ENCODE results near the gene MAP4K4. TPM values are rescaled to one million over a fixed set of nuclear protein-coding genes. Genes with fewer than 3 reads are reported as not detected.

The MAP4K4 gene
- total RNA-seq, 4 donors from 2014 or later = 29.6 to 56.6 (median 38.2) TPM

- no peak overlapping the region for H3K4me3 ChIP-seq
- H3K4me1 ChIP-seq = no peaks in the 10 kb centered on the region
- H3K27ac ChIP-seq = no peak overlapping the region
- 94% methylated on average over 2 of the region's 2 CpGs for WGBS
- no peak for DNase-seq (ENCODE audit: low spot score in 2 of 2)
- H3K27me3 ChIP-seq = no peaks in the 10 kb centered on the region
- H3K36me3 ChIP-seq = no peaks in the 10 kb centered on the region
- H3K9me3 ChIP-seq = no peaks in the 10 kb centered on the region
- no peak for TF ChIP-seq CTCF (IDR thresholded peaks at IDR 0.05)
- no peak for TF ChIP-seq EP300 (IDR thresholded peaks at IDR 0.05)
- TF ChIP-seq POLR2AphosphoS5 (IDR thresholded peaks at IDR 0.05) = no peak
- TF ChIP-seq POLR2A (IDR thresholded peaks at IDR 0.05) = no peak
These were observed 20.8 kb upstream of the MAP4K4 start for GRCh38 chr2:101676674-101677073.

GRCh38 chr2:101677658-101678057 lies 19.8 kb upstream of the MAP4K4 start:
- no peak overlapping the region for H3K27ac ChIP-seq
- no peak overlapping the region for H3K4me3 ChIP-seq
- no peaks in the 10 kb centered on the region for H3K36me3 ChIP-seq
- no peaks in the 10 kb centered on the region for H3K27me3 ChIP-seq
- TF ChIP-seq EP300 (IDR thresholded peaks at IDR 0.05) = no peak
- TF ChIP-seq CTCF (IDR thresholded peaks at IDR 0.05) = no peak
- TF ChIP-seq POLR2AphosphoS5 (IDR thresholded peaks at IDR 0.05) = no peak
- TF ChIP-seq POLR2A (IDR thresholded peaks at IDR 0.05) = no peak
- no peaks in the 10 kb centered on the region for H3K4me1 ChIP-seq
- no peaks in the 10 kb centered on the region for H3K9me3 ChIP-seq
- 32% methylated on average over 1 of the region's 1 CpG for WGBS
- no peak for DNase-seq (ENCODE audit: low spot score in 2 of 2)

DNA sequence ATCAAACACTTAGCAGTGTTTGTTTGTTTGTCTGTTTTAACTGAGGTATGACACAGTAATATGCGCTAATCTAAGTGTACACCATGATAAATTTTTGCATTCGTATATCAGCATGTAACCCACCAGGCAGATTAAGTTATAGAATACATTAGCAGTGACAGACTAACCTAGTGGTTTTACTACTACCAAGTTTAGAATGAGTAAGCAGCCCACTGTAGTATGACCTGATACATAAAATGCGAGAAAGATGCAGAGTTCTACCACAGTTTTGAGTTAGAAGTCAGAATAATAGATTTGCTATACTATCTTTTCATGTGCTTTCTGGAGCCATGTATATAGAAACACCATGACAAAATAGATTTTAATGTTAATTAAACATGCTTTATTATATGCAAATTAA lies 19.1 kb upstream of the MAP4K4 start:
- no peaks in the 10 kb centered on the region for H3K36me3 ChIP-seq
- WGBS = 95% methylated on average over 3 of the region's 3 CpGs
- H3K4me1 ChIP-seq = no peaks in the 10 kb centered on the region
- H3K4me3 ChIP-seq = no peak overlapping the region
- no peak for TF ChIP-seq POLR2AphosphoS5 (IDR thresholded peaks at IDR 0.05)
- no peak for TF ChIP-seq CTCF (IDR thresholded peaks at IDR 0.05)
- no peak for TF ChIP-seq POLR2A (IDR thresholded peaks at IDR 0.05)
- TF ChIP-seq EP300 (IDR thresholded peaks at IDR 0.05) = no peak
- no peak for DNase-seq (ENCODE audit: low spot score in 2 of 2)
- H3K27me3 ChIP-seq = no peaks in the 10 kb centered on the region
- no peak overlapping the region for H3K27ac ChIP-seq
- no peaks in the 10 kb centered on the region for H3K9me3 ChIP-seq

DNA sequence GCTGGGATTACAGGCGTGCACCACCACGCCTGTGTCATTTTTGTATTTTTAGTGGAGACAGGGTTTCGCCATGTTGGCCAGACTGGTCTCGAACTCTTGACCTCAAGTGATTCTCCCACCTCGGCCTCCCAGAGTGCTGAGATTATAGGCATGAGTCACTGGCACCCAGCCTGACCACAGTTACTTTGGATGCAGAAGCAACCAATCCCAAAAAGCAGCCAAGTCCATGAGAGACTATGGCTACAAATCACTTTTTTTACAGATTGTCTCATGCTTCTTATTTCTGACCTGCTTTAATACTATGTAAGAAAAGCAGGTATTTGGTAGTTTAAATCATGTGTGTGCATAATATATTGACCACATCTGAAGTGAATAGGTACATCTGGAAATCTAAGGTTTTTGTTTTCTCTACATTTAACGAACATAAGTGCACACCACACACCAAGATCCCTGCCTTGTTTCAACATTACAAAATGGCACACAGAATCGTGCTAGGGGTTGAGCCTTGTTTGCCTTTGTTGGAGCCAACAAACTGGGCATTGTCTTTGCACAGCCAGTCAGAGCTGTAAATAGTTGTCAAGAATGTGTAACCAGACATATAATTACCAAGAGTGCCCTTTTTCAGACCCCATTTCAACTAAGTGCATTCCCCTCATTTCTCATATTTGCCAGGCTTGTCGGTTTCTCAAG lies 18.3 kb upstream of the MAP4K4 start:
- TF ChIP-seq EP300 (IDR thresholded peaks at IDR 0.05) (no peak), POLR2AphosphoS5 (IDR thresholded peaks at IDR 0.05) (no peak), CTCF (IDR thresholded peaks at IDR 0.05) (no peak), POLR2A (IDR thresholded peaks at IDR 0.05) (no peak)
- no peak overlapping the region for H3K27ac ChIP-seq
- H3K4me1 ChIP-seq = no peaks in the 10 kb centered on the region
- DNase-seq (ENCODE audit: low spot score in 2 of 2) = no peak
- no peaks in the 10 kb centered on the region for H3K9me3 ChIP-seq
- no peak overlapping the region for H3K4me3 ChIP-seq
- no peaks in the 10 kb centered on the region for H3K36me3 ChIP-seq
- no peaks in the 10 kb centered on the region for H3K27me3 ChIP-seq
- WGBS = 83% methylated on average over 8 of the region's 8 CpGs

- 90% methylated on average over 5 of the region's 5 CpGs for WGBS
- no peaks in the 10 kb centered on the region for H3K4me1 ChIP-seq
- H3K27ac ChIP-seq = no peak overlapping the region
- TF ChIP-seq CTCF (IDR thresholded peaks at IDR 0.05) (no peak), POLR2A (IDR thresholded peaks at IDR 0.05) (no peak), EP300 (IDR thresholded peaks at IDR 0.05) (no peak), POLR2AphosphoS5 (IDR thresholded peaks at IDR 0.05) (no peak)
- H3K4me3 ChIP-seq = no peak overlapping the region
- H3K27me3 ChIP-seq = no peaks in the 10 kb centered on the region
- no peaks in the 10 kb centered on the region for H3K36me3 ChIP-seq
- no peaks in the 10 kb centered on the region for H3K9me3 ChIP-seq
- no peak for DNase-seq (ENCODE audit: low spot score in 2 of 2)
These were observed 17.6 kb upstream of the MAP4K4 start for GRCh38 chr2:101679801-101680487.

Measured in suprapubic skin (tissue), 4 donors.